NCI-H748 (cell line): ENCODE data around the gene ITPKA.
"Not testable (repeated sequence)": the region's sequence is repeated elsewhere in the genome, so short reads cannot be mapped to it uniquely, and the experiment has no call there.

Source experiments
- DNase-seq: peaks from one replicate; lab custom pipeline; 2025; ENCODE audit not compliant: unreplicated experiment; lab: John Stamatoyannopoulos, UW

The ITPKA gene

GRCh38 chr15:41493205-41493901, at the start of gene ITPKA:
Gene ITPKA, plus strand, starts transcription at chr15:41493874. Its CDS starts 54 bp downstream, at chr15:41493928.
- DNase-seq = peak; percentile 78

GRCh38 chr15:41445399-41445798, 48.3 kb upstream of the ITPKA start:
- no peak for DNase-seq

- DNase-seq = no peak
These were observed 31.4 kb upstream of the ITPKA start for GRCh38 chr15:41462084-41462795.

GRCh38 chr15:41464889-41465580, 28.6 kb upstream of the ITPKA start:
- no peak for DNase-seq

GRCh38 chr15:41465822-41466421, 27.8 kb upstream of the ITPKA start:
- DNase-seq = peak; percentile 11

- no peak for DNase-seq
These were observed 27.0 kb upstream of the ITPKA start for GRCh38 chr15:41466711-41467110.

- DNase-seq = not testable (repeated sequence)
These were observed 24.0 kb upstream of the ITPKA start for GRCh38 chr15:41469644-41470043.

GRCh38 chr15:41473418-41473817, 20.3 kb upstream of the ITPKA start:
- DNase-seq = no peak

GRCh38 chr15:41474436-41474835, 19.2 kb upstream of the ITPKA start:
- DNase-seq = no peak

- no peak for DNase-seq
These were observed 18.7 kb upstream of the ITPKA start for GRCh38 chr15:41474941-41475340.

- DNase-seq = no peak
These were observed 17.1 kb upstream of the ITPKA start for GRCh38 chr15:41476416-41477048.

GRCh38 chr15:41480396-41481140, 13.1 kb upstream of the ITPKA start:
- no peak for DNase-seq

- no peak for DNase-seq
These were observed 11.4 kb upstream of the ITPKA start for GRCh38 chr15:41482110-41482877.

- DNase-seq = no peak
These were observed 10.6 kb upstream of the ITPKA start for GRCh38 chr15:41483115-41483514.

- no peak for DNase-seq
These were observed 10.2 kb upstream of the ITPKA start for GRCh38 chr15:41483519-41483918.

- DNase-seq = no peak
These were observed 8.6 kb upstream of the ITPKA start for GRCh38 chr15:41484937-41485625.

GRCh38 chr15:41486286-41486685, 7.4 kb upstream of the ITPKA start:
- DNase-seq = no peak

- no peak for DNase-seq
These were observed 6.3 kb upstream of the ITPKA start for GRCh38 chr15:41487381-41487780.

GRCh38 chr15:41487802-41488201, 5.9 kb upstream of the ITPKA start:
- no peak for DNase-seq
